GM23338 (cell line): ENCODE data around the gene ODAD2. TPM values are rescaled to one million over a fixed set of nuclear protein-coding genes. Genes with fewer than 3 reads are reported as not detected.

ENCODE experiments used
- ATAC-seq: fragments of 200-7000 bp; cut with Tn5 transposase; 3 replicates; pipeline ENCODE4 v1.9.1; 2020
- DNase-seq: peaks from one replicate; pipeline ENCODE4 v3.0.0-alpha.2; 2015; ENCODE audit warnings: low spot score
- H2AFZ ChIP-seq: fragments of 200-600 bp; sonication (generic); 2 replicates; pipeline ENCODE4 v1.8.0; 2016; ENCODE audit warnings: antibody characterized with exemption, mild to moderate bottlenecking, moderate library complexity
- H3F3A ChIP-seq: fragments of 200-600 bp; sonication (generic); replicated peaks from 2 replicates; pipeline ENCODE4 v1.8.0; 2017; ENCODE audit warnings: antibody characterized with exemption, mixed run types, low read depth
- H3K27ac ChIP-seq: fragments of 200-600 bp; sonication (generic); 2 replicates; pipeline ENCODE4 v1.6.1; 2016; ENCODE audit warnings: low read depth
- H3K27me3 ChIP-seq: fragments of 200-600 bp; sonication (generic); 2 replicates; pipeline ENCODE4 v1.8.0; 2016; ENCODE audit warnings: mild to moderate bottlenecking, mixed run types, moderate library complexity; ENCODE audit not compliant: insufficient read depth
- H3K36me3 ChIP-seq: fragments of 200-600 bp; sonication (generic); 2 replicates; pipeline ENCODE4 v1.8.0; 2016; ENCODE audit warnings: mild to moderate bottlenecking; ENCODE audit not compliant: insufficient read depth
- H3K4me1 ChIP-seq: fragments of 200-600 bp; sonication (generic); 2 replicates; pipeline ENCODE4 v1.8.0; 2016; ENCODE audit warnings: mild to moderate bottlenecking, moderate library complexity; ENCODE audit not compliant: insufficient read depth
- H3K4me2 ChIP-seq: fragments of 200-600 bp; sonication (generic); 2 replicates; pipeline ENCODE4 v1.7.1; 2017; ENCODE audit warnings: mixed run types
- H3K4me3 ChIP-seq: fragments of 200-600 bp; sonication (generic); 2 replicates; pipeline ENCODE4 v1.6.1; 2016; ENCODE audit warnings: mixed run types
- H3K79me2 ChIP-seq: fragments of 200-600 bp; sonication (generic); replicated peaks from 2 replicates; pipeline ENCODE4 v1.8.0; 2017; ENCODE audit warnings: mild to moderate bottlenecking; ENCODE audit not compliant: insufficient read depth
- H3K9me2 ChIP-seq: fragments of 200-600 bp; sonication (generic); 2 replicates; pipeline ENCODE4 v1.8.0; 2017; ENCODE audit not compliant: insufficient read depth
- H4K20me1 ChIP-seq: fragments of 200-600 bp; sonication (generic); replicated peaks from 2 replicates; pipeline ENCODE4 v1.8.0; 2017; ENCODE audit warnings: mild to moderate bottlenecking; ENCODE audit not compliant: insufficient read depth
- H3K27ac Mint-ChIP-seq: 2 replicates; pipeline ENCODE4 v1.8.0; 2020; ENCODE audit warnings: inconsistent platforms, mild to moderate bottlenecking, moderate library complexity, mixed read lengths
- H3K27me3 Mint-ChIP-seq: 3 replicates; pipeline ENCODE4 v1.8.0; 2022; ENCODE audit warnings: low read depth, mild to moderate bottlenecking, moderate library complexity, mixed read lengths, inconsistent platforms; ENCODE audit not compliant: insufficient read depth, poor library complexity
- H3K36me3 Mint-ChIP-seq: 3 replicates; pipeline ENCODE4 v1.8.0; 2021; ENCODE audit warnings: low read depth, mild to moderate bottlenecking, inconsistent platforms, moderate library complexity, mixed read lengths
- H3K4me1 Mint-ChIP-seq: 3 replicates; pipeline ENCODE4 v1.8.0; 2020; ENCODE audit warnings: mild to moderate bottlenecking, inconsistent platforms, mixed read lengths
- H3K4me3 Mint-ChIP-seq: 3 replicates; pipeline ENCODE4 v1.8.0; 2021; ENCODE audit warnings: moderate library complexity, mild to moderate bottlenecking, inconsistent platforms, mixed read lengths
- H3K9me3 Mint-ChIP-seq: 3 replicates; pipeline ENCODE4 v1.8.0; 2020; ENCODE audit warnings: moderate library complexity, mild to moderate bottlenecking, inconsistent platforms, mixed read lengths
- CREB1 ChIP-seq: fragments of 250-450 bp; sonication (Bioruptor Pico); IDR thresholded peaks from 2 replicates; pipeline ENCODE4 v1.5.0; 2020; ENCODE audit warnings: low read depth, mild to moderate bottlenecking, moderate library complexity
- CTCF ChIP-seq, 2 experiments: fragments of 200-600 bp in 1 of 2; sonication (generic) in 1 of 2; conservative IDR thresholded peaks; 2 replicates each; pipeline versions ENCODE4 v1.5.1 to v1.6.1; 2016 to 2017; ENCODE audit warnings: antibody characterized with exemption in 2 of 2, low read depth in 2 of 2, mild to moderate bottlenecking in 2 of 2, moderate library complexity in 1 of 2
- ETS1 ChIP-seq: IDR thresholded peaks from 2 replicates; pipeline ENCODE4 v1.6.1; 2016; ENCODE audit warnings: antibody characterized with exemption
- EZH2 ChIP-seq: fragments of 200-600 bp; sonication (generic); IDR thresholded peaks from one replicate; pipeline ENCODE4 v1.8.0; 2017; ENCODE audit warnings: antibody characterized with exemption, mild to moderate bottlenecking, low read depth; ENCODE audit not compliant: unreplicated experiment
- POLR2AphosphoS5 ChIP-seq: IDR thresholded peaks from 2 replicates; pipeline ENCODE4 v1.6.1; 2016; ENCODE audit warnings: antibody characterized with exemption, low read depth
- REST ChIP-seq: IDR thresholded peaks from one replicate; pipeline ENCODE4 v1.6.1; 2018; ENCODE audit warnings: antibody characterized with exemption; ENCODE audit not compliant: unreplicated experiment
- ZNF114 ChIP-seq: fragments of 250-450 bp; sonication (Bioruptor Pico); IDR thresholded peaks from 2 replicates; pipeline ENCODE4 v1.5.0; 2020; ENCODE audit warnings: mild to moderate bottlenecking, moderate library complexity
- ZNF331 ChIP-seq: fragments of 250-450 bp; sonication (Bioruptor Pico); IDR thresholded peaks from 2 replicates; pipeline ENCODE4 v1.5.0; 2020; ENCODE audit warnings: low read depth, mild to moderate bottlenecking, moderate library complexity
- polyA plus RNA-seq: library from polyadenylated mRNA; unstranded; fragments of >200 nt; fragmentation: Nextera tagmentation; extraction: Ambion mirVana; gene quantifications from 2 replicates; pipeline ENCODE4 v1.2.1, GENCODE V29; 2016
- total RNA-seq: library from RNA; depleted of rRNA; stranded (reverse); fragments of >200 nt; shearing (Covaris generic); gene quantifications from 2 replicates; pipeline ENCODE4 v1.2.3, GENCODE V29; 2014

Gene ODAD2
- total and polyA plus RNA-seq, 2 experiments from 2014 or later, result 2.1 to 3.4 TPM

- TF ChIP-seq ETS1 (no peak), ZNF114 (CRISPR knock-in tag) (no peak), CREB1 (CRISPR knock-in tag) (no peak)
Measured at GRCh38 chr10:27884185-27884641, 114.7 kb downstream of the ODAD2 start (continued).

GRCh38 chr10:27878281-27878680, 120.6 kb downstream of the ODAD2 start:
- H3K36me3 Mint-ChIP-seq, result peaks cover 9% of the 10 kb centered on the region; the same call in 2 of the 3 replicates

More at GRCh38 chr10:27878281-27878680, 120.6 kb downstream of the ODAD2 start:
- peaks cover 18% of the 10 kb centered on the region for H3K9me3 Mint-ChIP-seq
- peaks cover 11% of the 10 kb centered on the region; the same call in 2 of the 3 replicates for H3K4me1 Mint-ChIP-seq
- H3K36me3 ChIP-seq, result no peaks in the 10 kb centered on the region
- no peak overlapping the region for H3K27ac Mint-ChIP-seq
- no peak overlapping the region for H3K4me3 ChIP-seq
- H3K27me3 Mint-ChIP-seq, result no peaks in the 10 kb centered on the region
- H3K9me2 ChIP-seq, result no peaks in the 10 kb centered on the region
- H3K79me2 ChIP-seq, result no peaks in the 10 kb centered on the region
- H3K4me1 ChIP-seq, result no peaks in the 10 kb centered on the region
- no peak for DNase-seq
- no peak overlapping the region for H2AFZ ChIP-seq
- ATAC-seq, result no peak
- H3K4me3 Mint-ChIP-seq, result no peak overlapping the region
- no peaks in the 10 kb centered on the region for H4K20me1 ChIP-seq
- TF ChIP-seq ZNF114 (CRISPR knock-in tag) (no peak), REST (no peak), ETS1 (no peak), POLR2AphosphoS5 (no peak), ZNF331 (CRISPR knock-in tag) (no peak), CTCF (conservative IDR thresholded peaks at IDR 0.05; ENCODE audit: low read depth in 2 of 2) (no peak), EZH2 (no peak)
- no peak overlapping the region for H3K4me2 ChIP-seq
- no peaks in the 10 kb centered on the region for H3K27me3 ChIP-seq
- no peak overlapping the region for H3K27ac ChIP-seq
- H3F3A ChIP-seq, result no peaks in the 10 kb centered on the region
